CD4-positive, alpha-beta T cell treated with Interleukin-17A for 1 hour (primary cell): ENCODE data around the gene SKAP2.

ENCODE experiments used
- DNase-seq: peaks from one replicate; pipeline ENCODE4 v3.0.0-alpha.2; 2020

Gene SKAP2

DNA sequence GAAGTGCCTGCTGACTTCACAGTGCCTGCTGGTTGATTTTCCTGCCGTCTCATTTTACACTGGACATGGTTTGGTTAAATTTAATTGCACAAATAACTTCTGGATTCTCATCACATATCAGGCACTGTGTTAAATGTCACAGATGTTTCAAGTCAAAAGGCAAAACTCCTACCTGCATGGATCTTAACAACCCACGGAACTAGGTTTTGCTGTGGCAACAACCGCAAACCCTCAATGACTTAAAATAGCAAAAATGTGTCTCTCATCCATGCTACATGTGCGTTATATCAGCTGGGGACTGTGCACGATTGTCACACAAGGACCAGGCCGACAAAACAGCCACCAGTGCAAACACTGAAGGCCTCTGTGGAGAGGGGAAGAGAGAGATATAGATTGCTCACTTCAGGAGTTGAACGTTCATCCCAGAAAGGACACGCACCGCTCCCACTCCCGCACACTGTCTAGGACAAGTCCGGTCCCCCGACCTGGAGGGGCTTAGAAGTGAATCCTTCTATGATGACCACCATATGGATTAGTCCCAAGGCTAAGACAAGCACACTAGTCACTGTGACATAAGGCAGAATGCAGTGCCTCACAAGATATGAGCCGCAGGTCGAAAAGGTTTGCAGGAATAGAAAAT, 233.3 kb downstream of the SKAP2 start:
- no peak for DNase-seq

DNA sequence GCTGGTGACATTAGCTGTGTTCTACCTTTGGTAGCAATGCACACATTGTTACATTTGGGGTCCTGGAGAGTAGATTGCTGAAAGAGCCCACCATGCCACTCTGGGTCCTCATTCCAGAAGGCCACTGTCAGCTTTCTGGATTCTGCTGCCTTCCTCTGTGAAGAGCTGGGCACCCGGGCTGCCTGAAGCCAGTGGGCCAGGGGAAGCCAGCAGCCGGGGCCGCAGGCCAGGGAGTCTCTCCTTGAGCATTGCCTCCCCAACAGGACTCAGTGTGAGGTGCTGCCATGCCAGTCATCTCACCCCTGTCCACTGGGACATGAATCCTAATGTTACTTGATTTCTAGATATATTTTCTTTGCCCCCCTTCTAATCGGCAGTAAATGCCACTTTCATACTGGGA, 234.0 kb downstream of the SKAP2 start:
- DNase-seq: no peak

DNA sequence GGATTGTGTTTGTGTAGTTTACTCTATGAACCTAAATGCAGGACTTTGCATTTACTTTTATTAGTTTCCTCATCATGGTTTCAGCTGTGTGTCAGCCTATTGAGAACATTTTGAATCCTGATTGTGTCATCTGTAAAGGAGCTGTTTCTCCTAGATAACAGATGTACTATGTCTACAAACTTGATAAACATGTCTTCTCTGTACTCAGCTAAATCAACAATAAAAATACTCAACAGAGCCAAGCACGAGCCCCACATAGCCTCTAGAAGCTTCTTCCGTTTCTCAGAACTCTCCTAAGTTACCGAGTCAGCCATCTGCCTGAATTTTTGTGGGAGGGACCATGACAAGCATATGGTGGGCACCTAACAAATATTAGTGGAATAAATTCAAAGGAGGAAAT, 234.7 kb downstream of the SKAP2 start:
- DNase-seq: no peak

DNA sequence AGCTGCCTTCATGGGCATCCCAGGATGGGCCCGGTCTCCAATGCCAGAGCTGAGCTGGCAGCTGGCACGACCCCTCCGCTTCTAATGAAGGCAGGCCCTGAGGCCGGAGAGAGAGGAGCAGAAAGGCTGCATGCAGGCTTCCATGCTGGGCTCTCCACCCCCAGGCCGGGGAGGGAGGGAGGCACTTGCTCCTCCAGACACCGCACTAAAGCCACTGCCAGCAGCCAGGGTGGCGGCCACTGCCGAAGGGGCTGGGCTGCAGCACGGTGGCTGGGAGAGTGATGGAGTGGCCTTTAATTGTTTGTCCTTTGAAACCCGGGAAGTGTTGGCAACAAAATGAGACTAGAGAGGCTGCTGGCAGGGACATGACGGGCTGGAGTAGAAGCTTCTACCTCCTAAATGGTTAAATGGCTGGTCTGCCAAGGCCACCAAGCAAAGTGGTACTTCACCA, 236.5 kb downstream of the SKAP2 start:
- no peak for DNase-seq

DNA sequence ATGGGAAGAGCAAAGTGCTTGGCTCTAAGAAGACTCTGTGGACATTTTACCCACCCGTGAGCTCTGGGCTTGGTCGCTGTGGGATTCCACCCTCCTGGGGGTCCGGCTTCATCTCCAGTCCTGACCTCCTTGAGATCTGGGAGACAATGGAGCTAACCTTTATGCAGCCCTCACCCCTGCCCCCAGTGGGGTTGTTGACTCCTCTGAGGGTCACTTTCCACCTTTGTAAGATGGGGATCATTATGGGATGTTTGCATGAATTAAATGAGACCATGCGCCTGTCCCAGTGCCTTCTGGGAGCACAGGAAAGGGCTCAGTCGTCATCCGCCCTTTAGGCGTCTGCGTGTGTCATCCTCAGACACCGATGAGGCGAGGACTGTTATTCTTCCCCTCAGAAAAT, 237.2 kb downstream of the SKAP2 start:
- DNase-seq: no peak

DNA sequence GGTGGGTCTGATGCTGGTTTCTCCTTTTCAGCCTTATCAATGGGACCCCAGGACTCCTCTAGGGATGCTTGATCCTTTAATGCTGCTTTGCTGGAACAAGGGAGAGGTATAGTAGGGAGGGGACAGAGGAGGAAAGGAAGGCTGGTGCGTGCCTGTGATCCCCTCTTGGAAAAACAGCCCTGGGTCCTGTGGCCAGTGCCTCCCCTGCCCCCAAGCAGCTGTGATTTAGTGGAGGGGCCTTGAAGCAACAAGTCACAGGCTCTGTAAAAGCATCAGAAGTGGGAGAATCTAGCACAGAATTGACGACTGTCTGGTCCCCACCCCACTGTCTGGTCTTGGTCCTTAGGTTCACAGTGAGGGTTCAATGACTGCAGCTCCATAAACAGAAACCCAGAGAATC, 237.7 kb downstream of the SKAP2 start:
- no peak for DNase-seq

DNA sequence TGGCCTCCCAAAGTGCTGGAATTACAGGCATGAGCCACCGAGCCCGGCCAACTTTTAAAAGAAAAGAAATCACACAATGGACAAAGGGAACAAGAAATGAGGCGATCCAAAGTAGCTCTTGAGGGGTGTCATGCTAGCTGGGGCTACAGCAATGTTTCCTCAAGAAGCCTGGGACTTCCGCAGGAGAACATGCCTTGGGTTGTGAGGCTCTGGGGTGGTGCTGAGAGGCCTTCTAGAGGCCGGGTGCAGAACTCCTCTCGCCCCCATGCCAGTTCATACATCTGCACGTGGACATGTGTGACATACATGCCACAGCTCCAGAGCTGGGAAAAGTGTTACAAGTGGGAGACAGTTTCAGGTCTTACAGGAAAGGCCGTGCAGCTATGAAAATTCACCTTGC, 238.2 kb downstream of the SKAP2 start:
- no peak for DNase-seq

DNA sequence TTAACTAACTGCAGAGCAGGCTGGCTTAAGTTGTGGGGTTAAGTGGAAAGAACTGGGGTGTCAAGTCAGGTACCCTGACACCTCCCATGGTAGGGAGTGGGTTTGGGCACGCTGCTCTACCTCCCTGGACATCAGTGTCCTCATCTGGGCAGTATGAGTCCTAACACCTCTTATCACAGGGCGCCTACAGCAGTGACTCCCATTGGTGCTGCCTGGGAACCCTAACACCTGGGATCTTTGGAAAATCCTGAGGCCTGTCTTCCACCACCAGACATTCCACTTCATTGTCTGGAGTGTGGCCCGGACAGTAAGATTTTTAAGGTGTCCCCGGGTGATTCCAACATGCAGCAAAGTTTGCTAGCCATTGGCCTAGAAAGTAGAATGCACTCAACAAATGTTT, 239.1 kb downstream of the SKAP2 start:
- DNase-seq: no peak

DNA sequence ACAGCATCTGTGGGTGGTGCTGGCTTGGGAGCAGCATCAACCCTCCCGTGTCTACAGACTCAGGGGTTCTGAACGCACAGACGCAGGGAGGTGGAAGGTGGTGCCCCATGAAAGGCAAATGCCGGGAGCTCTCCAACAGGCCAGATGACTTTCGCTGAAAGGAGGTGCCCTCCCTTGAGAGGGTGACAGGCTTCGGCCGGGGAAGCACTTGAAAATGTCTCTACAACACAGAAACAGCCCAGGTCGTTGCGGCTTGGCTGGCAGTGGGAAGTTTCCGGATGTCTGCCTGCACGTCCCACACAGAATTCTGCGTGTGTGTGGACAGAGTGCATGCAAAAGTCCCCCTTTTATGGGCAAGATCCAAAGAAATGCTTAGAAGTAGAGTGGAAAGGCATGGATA, 239.6 kb downstream of the SKAP2 start:
- no peak for DNase-seq

DNA sequence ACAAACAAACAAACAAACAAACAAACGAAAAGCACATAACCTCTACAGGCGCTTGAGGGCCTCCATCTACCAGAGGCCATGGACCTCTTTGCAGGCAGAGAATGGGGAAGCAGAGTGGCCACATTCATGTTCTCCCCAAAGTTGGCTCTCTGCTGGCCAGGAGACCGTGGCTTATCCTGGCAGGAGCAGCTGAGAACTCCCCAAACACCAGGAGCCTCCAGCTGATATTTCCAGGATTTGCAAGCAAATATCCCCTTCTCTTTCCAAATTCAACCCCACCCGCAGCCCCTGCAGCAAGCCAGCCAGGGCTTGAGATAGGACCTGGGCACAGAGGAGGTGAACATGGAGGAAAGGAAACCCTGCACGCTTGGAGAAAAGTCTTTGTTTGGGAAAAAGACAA, 240.0 kb downstream of the SKAP2 start:
- DNase-seq: no peak

DNA sequence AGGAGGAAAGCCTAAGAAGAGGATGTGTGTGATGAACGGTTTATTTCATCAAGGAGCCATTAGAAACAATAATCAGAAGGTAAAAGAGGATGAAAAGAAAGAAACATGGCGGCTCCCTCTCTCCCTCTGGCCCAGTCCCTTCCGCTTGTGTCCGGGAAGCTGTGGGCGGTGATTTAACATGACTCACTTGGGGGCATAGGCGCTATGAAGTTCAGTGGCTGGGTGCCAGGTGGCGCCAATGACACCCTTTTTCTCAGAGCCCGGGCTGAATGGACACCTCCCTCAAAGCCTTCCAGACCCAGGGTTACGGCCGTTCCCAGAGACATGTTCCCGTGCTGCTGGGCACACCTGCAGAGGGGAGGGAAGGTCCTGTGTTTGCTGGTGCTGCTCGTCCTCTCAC, 244.0 kb downstream of the SKAP2 start:
- DNase-seq: no peak

DNA sequence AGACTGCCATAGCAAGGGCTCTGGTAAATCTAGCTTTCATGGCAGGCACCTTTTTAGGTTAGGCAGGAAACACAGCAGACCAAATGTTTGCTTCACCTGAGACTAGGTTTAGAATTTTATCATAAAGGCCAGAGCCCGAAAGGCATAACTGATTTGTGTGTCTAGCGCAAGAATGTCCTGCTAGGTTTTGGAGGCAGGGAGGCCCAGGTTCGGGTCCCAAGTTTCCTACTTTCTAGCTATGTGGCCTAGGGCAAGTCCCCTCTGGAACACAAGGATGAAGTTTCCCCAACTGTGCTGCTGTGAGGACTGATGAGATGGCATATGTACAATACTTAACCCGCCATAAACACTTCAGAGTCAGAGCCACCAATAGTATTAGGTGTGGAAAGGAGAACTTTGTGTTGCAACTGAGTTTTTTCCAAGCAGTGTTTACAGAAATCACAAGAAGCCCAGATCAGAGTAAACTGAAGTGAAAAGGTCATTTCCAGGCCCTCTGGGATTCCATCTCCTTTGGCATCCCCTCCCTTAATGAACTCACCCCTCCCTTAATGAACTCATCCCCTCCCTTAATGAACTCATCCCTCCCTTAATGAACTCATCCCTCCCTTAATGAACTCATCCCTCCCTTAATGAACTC, 244.9 kb downstream of the SKAP2 start:
- DNase-seq: no peak

DNA sequence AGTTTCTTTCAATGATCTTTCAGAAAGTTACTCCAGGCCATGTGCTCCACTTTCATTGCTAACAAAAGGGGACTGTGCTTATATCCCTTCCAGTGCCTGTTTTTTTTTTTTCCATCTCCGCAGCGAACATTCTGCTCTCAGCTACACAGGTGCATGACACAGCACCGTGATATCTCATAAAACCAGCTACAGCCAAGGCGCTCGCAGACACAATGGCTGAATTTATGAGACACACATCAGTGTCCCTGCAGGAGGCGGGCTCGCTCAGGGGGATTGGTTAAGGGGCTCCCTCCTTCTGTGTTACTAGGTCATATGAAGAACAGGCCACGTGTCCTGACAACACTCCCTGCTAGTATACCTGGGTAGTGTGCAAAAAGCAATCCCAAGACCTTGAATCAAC, 245.5 kb downstream of the SKAP2 start:
- DNase-seq: no peak

DNA sequence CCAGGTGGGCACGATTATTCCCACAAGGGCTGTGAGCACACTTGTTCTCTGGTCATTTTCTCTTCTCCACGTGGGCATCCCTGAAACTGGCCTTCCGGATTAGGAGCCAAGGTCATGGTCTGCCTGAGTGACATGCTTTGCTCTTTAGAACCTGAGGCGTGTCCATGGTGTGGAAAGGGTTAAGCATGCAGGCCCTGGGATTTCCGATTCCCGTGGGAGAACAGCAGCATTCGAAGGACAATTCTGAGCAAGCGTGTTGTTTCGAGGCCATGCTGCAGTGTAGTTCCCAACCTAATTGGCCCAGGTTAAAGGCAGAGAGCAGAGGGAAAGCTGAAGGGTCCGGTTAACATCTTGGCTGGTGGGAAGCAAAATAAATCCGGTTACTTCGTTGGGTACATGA, 245.9 kb downstream of the SKAP2 start:
- no peak for DNase-seq
